ENCODE results near the gene C1orf122.

Gene C1orf122

GRCh38 chr1:37844536-37844935, 36.9 kb downstream of the C1orf122 start:
- TF ChIP-seq, protein P1, sequence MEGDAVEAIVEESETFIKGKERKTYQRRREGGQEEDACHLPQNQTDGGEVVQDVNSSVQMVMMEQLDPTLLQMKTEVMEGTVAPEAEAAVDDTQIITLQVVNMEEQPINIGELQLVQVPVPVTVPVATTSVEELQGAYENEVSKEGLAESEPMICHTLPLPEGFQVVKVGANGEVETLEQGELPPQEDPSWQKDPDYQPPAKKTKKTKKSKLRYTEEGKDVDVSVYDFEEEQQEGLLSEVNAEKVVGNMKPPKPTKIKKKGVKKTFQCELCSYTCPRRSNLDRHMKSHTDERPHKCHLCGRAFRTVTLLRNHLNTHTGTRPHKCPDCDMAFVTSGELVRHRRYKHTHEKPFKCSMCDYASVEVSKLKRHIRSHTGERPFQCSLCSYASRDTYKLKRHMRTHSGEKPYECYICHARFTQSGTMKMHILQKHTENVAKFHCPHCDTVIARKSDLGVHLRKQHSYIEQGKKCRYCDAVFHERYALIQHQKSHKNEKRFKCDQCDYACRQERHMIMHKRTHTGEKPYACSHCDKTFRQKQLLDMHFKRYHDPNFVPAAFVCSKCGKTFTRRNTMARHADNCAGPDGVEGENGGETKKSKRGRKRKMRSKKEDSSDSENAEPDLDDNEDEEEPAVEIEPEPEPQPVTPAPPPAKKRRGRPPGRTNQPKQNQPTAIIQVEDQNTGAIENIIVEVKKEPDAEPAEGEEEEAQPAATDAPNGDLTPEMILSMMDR (IDR thresholded peaks at IDR 0.05), result no peak
- intact Hi-C loops (cut with DNase I; ENCODE audit: low total_unique reads), result no loop called here
- Histone ChIP-seq H3K27ac (no peak overlapping the region), H3K27me3 (no peaks in the 10 kb centered on the region), H3K4me3 (no peak overlapping the region), H3K9me3 (no peaks in the 10 kb centered on the region), H3K4me1 (peaks cover 0 to 4% (median under 1%) of the 10 kb centered on the region in 4 donors), H3K36me3 (peaks cover 1 to 17% (median 6%) of the 10 kb centered on the region in 3 donors)
- no peak for DNase-seq

DNA sequence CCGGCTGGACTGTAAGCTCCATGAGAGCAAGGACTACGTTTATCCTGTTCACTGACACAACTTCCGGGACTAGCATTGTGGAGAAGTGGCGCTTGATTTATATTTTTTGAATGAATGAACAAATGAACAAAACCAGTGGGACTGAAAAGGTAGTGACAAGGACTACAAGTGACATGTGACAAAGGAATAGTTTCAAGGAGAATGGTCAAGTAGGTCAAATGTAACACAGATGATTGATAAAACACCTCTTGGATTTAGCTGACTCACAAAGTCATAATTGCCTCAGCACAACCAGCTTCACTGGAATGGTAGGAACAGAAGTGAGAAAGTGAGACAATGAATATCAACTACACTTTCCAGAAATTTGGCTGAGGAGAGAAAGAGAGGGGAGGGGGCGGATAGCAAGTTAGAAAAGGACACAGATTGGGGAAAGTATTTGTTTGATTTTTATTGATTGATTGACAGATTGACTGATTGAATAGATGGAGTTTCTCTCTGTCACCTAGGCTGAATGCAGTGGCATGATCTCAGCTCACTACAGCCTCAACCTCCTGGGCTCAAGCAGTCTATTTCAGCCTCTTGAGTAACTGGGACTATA, 37.6 kb downstream of the C1orf122 start:
- TF ChIP-seq, protein P1 (IDR thresholded peaks at IDR 0.05), result no peak

DNA sequence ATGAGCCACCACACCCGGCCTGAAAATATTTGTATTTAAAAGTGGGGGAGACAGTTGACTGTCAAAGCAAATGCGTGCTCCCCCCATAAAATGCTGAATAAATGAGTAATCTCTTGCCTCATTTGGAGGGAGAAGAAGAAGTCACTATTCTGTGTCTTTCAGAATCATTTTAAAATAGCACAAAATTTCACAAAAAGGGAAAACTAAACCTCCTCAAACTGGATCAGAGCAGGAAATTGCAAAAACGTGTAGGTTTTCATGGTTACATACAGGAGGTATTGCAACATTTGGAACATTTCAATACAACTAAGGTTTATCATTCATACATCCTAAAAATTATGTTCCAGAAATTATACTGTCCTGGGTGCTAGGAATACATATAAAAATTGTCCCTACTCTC, 38.2 kb downstream of the C1orf122 start:
- TF ChIP-seq, protein P1 (IDR thresholded peaks at IDR 0.05), result no peak
- intact Hi-C loops (cut with DNase I; ENCODE audit: low total_unique reads), result no loop called here
- no peak overlapping the region for H3K4me3 ChIP-seq
- no peaks in the 10 kb centered on the region for H3K9me3 ChIP-seq
- H3K4me1 ChIP-seq, result peaks cover 0 to 14% (median 2%) of the 10 kb centered on the region in 4 donors
- peaks cover 0 to 8% (median 0%) of the 10 kb centered on the region in 3 donors for H3K36me3 ChIP-seq
- H3K27me3 ChIP-seq, result no peaks in the 10 kb centered on the region
- H3K27ac ChIP-seq, result no peak overlapping the region
- DNase-seq, result no peak

More for the DNA sequence above, 37.6 kb downstream of the C1orf122 start:
- Histone ChIP-seq H3K27ac (no peak overlapping the region), H3K36me3 (peaks cover 0 to 15% (median 0%) of the 10 kb centered on the region in 3 donors), H3K27me3 (no peaks in the 10 kb centered on the region), H3K9me3 (no peaks in the 10 kb centered on the region), H3K4me3 (no peak overlapping the region), H3K4me1 (peaks cover 0 to 8% (median 2%) of the 10 kb centered on the region in 4 donors)
- intact Hi-C loops (cut with DNase I; ENCODE audit: low total_unique reads), result no loop called here
- no peak for DNase-seq

DNA sequence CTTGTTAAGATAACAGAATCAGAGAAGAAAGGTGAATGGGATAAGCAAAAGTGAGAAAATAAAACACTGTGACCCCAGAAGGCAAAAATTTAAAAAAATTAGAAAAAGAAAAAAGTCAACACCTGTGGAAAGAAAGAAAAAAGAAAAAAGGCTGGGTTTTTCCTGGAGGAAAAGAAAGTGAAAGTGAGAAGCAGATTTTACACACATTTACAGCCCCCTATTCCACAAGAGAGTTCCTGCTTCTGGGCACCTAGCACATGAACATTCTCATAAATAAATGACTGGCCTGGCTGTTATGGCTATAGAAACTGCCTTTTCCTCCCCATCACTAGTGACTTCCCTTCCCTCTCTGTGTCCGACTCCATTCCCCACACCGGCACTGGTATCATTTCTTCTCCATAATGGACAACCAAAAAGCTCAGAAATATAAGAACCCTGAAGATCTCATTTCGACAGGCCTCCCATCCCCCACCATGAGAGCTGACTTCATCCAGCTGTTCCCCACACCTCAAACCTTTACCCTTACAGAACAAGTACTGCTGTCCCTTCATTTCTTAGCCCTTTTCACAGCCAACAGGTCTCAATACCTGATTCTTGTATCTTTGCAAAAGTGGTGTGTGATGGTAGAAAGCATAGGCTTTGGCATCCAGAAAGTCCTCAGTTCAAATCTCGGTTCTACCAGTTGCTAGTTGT, 39.2 kb downstream of the C1orf122 start:
- Histone ChIP-seq H3K4me3 (no peak overlapping the region), H3K27me3 (no peaks in the 10 kb centered on the region), H3K4me1 (peaks cover 0 to 23% (median 3%) of the 10 kb centered on the region in 4 donors), H3K27ac (no peak overlapping the region), H3K36me3 (peaks cover 0 to 6% (median 0%) of the 10 kb centered on the region in 3 donors), H3K9me3 (no peaks in the 10 kb centered on the region)
- no peak for DNase-seq
- TF ChIP-seq, protein P1 (IDR thresholded peaks at IDR 0.05), result no peak
- intact Hi-C loops (cut with DNase I; ENCODE audit: low total_unique reads), result no loop called here

- TF ChIP-seq, protein P1 (IDR thresholded peaks at IDR 0.05), result no peak
- Histone ChIP-seq H3K9me3 (no peaks in the 10 kb centered on the region), H3K27ac (no peak overlapping the region), H3K36me3 (peaks cover 0 to 21% (median 0%) of the 10 kb centered on the region in 3 donors), H3K4me3 (no peak overlapping the region), H3K27me3 (no peaks in the 10 kb centered on the region), H3K4me1 (peaks cover 0 to 50% (median 11%) of the 10 kb centered on the region in 4 donors)
- intact Hi-C loops (cut with DNase I; ENCODE audit: low total_unique reads), result no loop called here
- DNase-seq, result no peak
Observed at GRCh38 chr1:37849480-37849879, 41.9 kb downstream of the C1orf122 start.

All from tibial artery (tissue), 4 donors.